Kidney epithelial cell (primary cell): ENCODE results near the gene COL28A1. TPM values are rescaled to one million over a fixed set of nuclear protein-coding genes. Genes with fewer than 3 reads are reported as not detected.

Experiments
- DNase-seq: peaks from one replicate; pipeline ENCODE4 v3.0.0-alpha.2; 2010; ENCODE audit warnings: low read depth
- H3K27me3 ChIP-seq: 2 replicates; pipeline ENCODE4 v1.6.0; 2011; ENCODE audit warnings: low read length; ENCODE audit not compliant: control insufficient read depth, insufficient read depth
- H3K36me3 ChIP-seq: 2 replicates; pipeline ENCODE4 v1.5.1; 2011; ENCODE audit warnings: low read length; ENCODE audit not compliant: control insufficient read depth, insufficient read depth
- H3K4me3 ChIP-seq: 2 replicates; pipeline ENCODE4 v1.5.1; 2011; ENCODE audit warnings: low read depth, mild to moderate bottlenecking, control low read depth, low read length
- total RNA-seq: library from RNA; depleted of rRNA; stranded (reverse); fragments of >200 nt; gene quantifications from 2 replicates; pipeline ENCODE4 v1.2.3, GENCODE V29; 2015
- TF ChIP-seq, protein P1 (sequence below): IDR thresholded peaks from 2 replicates; pipeline ENCODE4 v1.5.1; 2011; ENCODE audit warnings: mild to moderate bottlenecking, moderate library complexity, low read length, control low read depth, inconsistent platforms; ENCODE audit not compliant: insufficient read depth, poor library complexity, severe bottlenecking

COL28A1 gene
- total RNA-seq, 1 donor from 2014 or later = 0.21 TPM

DNA sequence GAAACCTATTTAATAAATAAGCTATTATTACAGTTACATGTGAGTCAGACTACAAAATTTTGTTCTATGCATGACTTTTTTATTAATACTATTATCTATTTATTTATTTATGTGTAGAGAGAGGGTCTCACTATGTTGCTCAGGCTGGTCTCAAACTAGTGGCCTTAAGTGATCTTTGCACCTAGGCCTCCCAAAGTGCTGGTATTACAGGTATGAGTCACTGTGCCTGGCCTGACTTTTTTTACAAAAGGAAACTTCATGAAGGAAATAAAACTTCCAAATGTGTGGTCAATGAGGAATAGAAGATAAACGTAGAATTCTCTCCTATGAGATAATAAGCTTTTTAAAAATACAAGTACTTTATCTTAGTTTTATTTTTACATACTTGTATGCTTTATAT, 19.0 kb downstream of the COL28A1 start:
- no peak for DNase-seq
- H3K4me3 ChIP-seq = no peak overlapping the region
- no peaks in the 10 kb centered on the region for H3K36me3 ChIP-seq
- TF ChIP-seq, protein P1, sequence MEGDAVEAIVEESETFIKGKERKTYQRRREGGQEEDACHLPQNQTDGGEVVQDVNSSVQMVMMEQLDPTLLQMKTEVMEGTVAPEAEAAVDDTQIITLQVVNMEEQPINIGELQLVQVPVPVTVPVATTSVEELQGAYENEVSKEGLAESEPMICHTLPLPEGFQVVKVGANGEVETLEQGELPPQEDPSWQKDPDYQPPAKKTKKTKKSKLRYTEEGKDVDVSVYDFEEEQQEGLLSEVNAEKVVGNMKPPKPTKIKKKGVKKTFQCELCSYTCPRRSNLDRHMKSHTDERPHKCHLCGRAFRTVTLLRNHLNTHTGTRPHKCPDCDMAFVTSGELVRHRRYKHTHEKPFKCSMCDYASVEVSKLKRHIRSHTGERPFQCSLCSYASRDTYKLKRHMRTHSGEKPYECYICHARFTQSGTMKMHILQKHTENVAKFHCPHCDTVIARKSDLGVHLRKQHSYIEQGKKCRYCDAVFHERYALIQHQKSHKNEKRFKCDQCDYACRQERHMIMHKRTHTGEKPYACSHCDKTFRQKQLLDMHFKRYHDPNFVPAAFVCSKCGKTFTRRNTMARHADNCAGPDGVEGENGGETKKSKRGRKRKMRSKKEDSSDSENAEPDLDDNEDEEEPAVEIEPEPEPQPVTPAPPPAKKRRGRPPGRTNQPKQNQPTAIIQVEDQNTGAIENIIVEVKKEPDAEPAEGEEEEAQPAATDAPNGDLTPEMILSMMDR = no peak
- no peaks in the 10 kb centered on the region for H3K27me3 ChIP-seq

DNA sequence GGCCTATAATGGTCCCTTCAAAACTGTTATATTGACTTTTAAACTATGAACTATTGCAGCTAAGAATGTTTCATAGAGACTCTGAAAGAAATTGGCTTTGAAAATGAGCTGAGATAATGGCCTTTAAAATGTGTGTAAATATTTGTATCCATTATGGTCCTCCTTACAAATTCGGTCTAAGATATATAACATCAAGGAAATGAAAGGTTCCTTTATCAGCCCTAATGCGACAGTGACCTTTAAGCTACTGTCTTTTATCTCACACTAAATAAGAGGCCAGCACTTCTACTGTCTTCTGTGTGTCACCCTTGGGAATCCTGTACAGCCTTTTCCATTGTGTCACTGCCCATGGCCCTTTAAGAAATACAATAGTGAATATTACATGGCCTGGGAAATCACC, 19.5 kb downstream of the COL28A1 start:
- DNase-seq = no peak
- Histone ChIP-seq H3K4me3 (no peak overlapping the region), H3K27me3 (no peaks in the 10 kb centered on the region), H3K36me3 (no peaks in the 10 kb centered on the region)
- TF ChIP-seq, protein P1 = no peak

DNA sequence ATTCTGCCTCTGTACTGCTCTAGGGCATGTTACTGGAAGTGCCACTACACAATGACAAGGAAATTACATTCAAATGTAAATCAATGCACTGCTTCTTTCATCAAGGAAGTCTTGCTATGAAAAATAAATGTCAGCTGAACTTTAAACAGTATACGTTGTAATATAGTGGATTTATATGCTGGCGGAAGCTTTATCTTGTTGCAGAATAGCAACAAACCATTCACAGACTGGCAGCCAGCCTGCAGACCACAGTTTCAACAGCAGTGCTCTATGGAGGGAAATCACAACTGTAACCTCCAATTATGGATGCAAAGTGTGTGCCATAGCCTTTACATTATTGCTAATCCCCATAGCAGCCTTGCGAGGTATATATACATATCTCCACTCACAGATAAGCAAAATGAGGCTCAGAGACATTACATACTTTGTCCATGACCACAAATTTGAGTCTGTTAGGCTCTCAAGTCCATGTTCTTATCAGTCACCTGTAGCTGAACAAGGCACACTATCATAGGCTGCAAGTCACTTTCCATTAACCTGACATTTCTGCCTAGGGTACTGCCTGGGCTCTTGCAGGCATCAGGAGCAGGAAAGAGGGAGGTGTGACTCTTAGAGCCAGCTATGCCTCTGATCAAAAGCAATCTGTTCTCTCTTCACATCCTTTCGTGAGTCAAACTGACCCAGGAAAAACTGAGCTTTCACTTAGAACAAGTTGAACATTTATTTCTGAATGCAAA, 22.6 kb downstream of the COL28A1 start:
- Histone ChIP-seq H3K27me3 (no peaks in the 10 kb centered on the region), H3K36me3 (no peaks in the 10 kb centered on the region), H3K4me3 (no peak overlapping the region)
- TF ChIP-seq, protein P1 = no peak
- DNase-seq = no peak

DNA sequence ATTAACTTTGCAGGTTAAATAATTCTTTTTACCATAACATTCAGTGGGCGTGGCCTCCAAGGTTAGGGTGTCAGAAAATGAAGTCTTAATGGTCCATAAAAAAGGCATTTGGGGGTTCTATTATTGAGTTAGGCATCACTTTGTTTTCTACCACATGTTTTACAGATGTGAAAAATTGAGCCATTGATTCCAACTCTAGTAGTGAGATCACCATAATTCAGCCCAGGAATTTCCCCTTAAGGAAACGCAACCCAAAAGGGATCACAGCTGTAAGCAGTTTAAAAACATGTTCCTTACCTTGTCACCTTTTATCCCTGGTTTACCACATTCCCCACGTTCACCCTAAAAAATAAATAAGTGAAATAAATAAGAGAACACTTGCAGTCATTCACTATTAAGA, 24.9 kb downstream of the COL28A1 start:
- H3K27me3 ChIP-seq = no peaks in the 10 kb centered on the region
- no peak overlapping the region for H3K4me3 ChIP-seq
- no peaks in the 10 kb centered on the region for H3K36me3 ChIP-seq
- DNase-seq = no peak
- TF ChIP-seq, protein P1 = no peak

DNA sequence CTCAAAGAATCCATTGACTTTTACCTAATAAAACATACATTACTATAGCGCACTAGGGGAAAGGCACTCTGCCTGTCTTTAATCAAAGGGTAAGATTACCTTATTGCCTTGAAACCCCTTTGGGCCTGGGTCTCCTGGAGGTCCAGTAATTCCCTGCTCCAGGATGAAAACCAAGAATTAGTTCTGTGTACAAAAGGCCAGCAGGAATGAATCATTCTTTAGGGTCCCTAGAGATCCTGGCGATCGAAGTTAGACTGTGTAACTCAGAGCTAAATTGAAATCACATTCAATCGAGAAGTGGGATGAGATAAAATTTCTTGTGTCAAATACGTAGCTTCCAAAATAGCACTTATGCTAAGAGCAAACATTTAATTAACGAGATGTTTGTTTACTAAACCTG, 29.8 kb downstream of the COL28A1 start:
- TF ChIP-seq, protein P1 = no peak
- H3K4me3 ChIP-seq = no peak overlapping the region
- H3K27me3 ChIP-seq = no peaks in the 10 kb centered on the region
- H3K36me3 ChIP-seq = no peaks in the 10 kb centered on the region
- no peak for DNase-seq
